ENCODE measurements around the gene ACBD4. TPM values are rescaled to one million over a fixed set of nuclear protein-coding genes. Genes with fewer than 3 reads are reported as not detected.

Gene ACBD4
- total and polyA plus RNA-seq, 2 of the 13 experiments (the other 11 are each of a cell fraction or from before 2014, with no cell fraction given) = 16.1 to 26.9 TPM

DNA sequence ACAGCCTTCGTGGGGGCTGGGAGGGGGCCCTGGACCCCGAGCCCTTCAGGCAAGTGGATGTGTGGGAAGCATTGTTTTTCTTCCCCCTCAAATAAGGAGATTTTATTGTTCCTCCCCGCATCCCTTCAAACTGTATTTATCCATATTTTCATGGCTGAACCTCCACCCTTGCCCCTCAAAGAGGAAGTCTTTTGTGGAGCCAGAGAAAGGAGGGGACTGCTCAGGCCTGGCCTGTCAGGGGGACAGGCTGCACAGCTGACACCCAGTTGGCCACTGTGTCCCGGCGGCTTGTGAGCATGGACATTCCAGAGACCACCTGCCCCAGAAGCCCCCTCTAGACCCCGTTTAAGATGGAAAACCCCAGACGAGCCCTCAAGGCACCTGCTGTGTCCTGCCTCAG is 42.1 kb downstream of the ACBD4 start (continued):
- TF ChIP-seq FOXM1 (CRISPR knock-in tag; IDR thresholded peaks at IDR 0.05) (no peak), ZNF101 (CRISPR knock-in tag; IDR thresholded peaks at IDR 0.05; ENCODE audit: borderline replicate concordance, low read depth) (no peak), CBX1 (IDR thresholded peaks at IDR 0.05; ENCODE audit: low read depth) (no peak), ZNF138 (CRISPR knock-in tag; IDR thresholded peaks at IDR 0.05; ENCODE audit: low read depth) (no peak), TBL1XR1 (IDR thresholded peaks at IDR 0.05; ENCODE audit: borderline replicate concordance, low read length, partially characterized antibody) (no peak)

DNA sequence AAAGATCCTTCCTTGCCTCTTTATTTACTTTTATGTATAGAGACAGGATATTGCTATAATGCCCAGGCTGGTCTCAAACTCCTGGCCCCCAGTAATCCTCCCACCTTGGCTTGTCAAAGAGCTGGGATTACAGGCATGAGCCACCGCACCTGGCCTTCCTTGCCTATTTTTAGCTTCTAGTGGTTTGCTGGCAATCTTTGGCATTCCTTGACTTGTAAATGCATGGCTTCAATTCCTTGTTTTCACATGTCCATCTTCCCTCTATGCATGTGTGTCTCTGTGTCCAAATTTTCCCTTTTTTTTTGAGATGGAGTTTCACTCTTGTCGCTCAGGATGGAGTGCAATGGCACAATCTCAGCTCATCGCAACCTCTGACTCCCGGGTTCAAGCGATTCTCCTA is 48.7 kb downstream of the ACBD4 start:
- ATAC-seq (no peak), FAIRE-seq (no peak), DNase-seq (ENCODE audit: low spot score) (no peak)
- 83% methylated on average over 5 of the region's 5 CpGs for WGBS (ENCODE audit: low lambda C conversion rate)
- BruUV-seq (replicated peaks) = no TSS peak
- H3K9ac ChIP-seq (ENCODE audit: insufficient read depth, low read depth, low read length) = no peak overlapping the region
- no peaks in the 10 kb centered on the region for H3K27me3 ChIP-seq (ENCODE audit: control insufficient read depth in 1 of 2, insufficient read depth in 2 of 2, low read length in 2 of 2)
- ChIA-PET POLR2A (interaction anchor here (1.3 to 5.2 kb wide), 4 partner anchors 8 to 35 kb away, joined by 3 to 70 read pairs (median 22); partner anchors contain the start of genes HEXIM1 and HEXIM2), CTCF (ENCODE audit: low intra/inter-chr PET ratio, low total read pairs) (no interaction called here)
- no peak overlapping the region for H2AFZ ChIP-seq (ENCODE audit: low read length)
- in situ Hi-C loops (cut with HindIII; ENCODE audit: extremely low pct_ligation_motif_present, low pct_unique_long_range_greater_than_20kb) (no loop called here), intact Hi-C loops (cut with micrococcal nuclease; ENCODE audit: unreplicated experiment) (no loop called here)
- H3K4me3 ChIP-seq (replicated peaks in 1 of 3; ENCODE audit: insufficient read depth in 1 of 3, low read depth in 2 of 3, low read length in 3 of 3) = no peak overlapping the region
- H3K79me2 ChIP-seq (ENCODE audit: insufficient read depth, low read length) = no peaks in the 10 kb centered on the region
- no peaks in the 10 kb centered on the region for H4K20me1 ChIP-seq (ENCODE audit: insufficient read depth, low read length)
- H3K36me3 ChIP-seq (replicated peaks in 1 of 2; ENCODE audit: control insufficient read depth in 1 of 2, insufficient read depth in 2 of 2, low read length in 2 of 2) = no peaks in the 10 kb centered on the region
- H3K4me1 ChIP-seq (ENCODE audit: insufficient read depth, low read length) = peaks cover 34% of the 10 kb centered on the region
- no peak overlapping the region for H3K4me2 ChIP-seq (ENCODE audit: low read depth, low read length)
- H3K27ac ChIP-seq (ENCODE audit: extremely low read length, insufficient read depth, low read length) = no peak overlapping the region
- no peaks in the 10 kb centered on the region for H3K9me3 ChIP-seq (ENCODE audit: low read length)
- no peak for TF ChIP-seq MAFK (conservative IDR thresholded peaks at IDR 0.05 in 1 of 2, IDR thresholded peaks at IDR 0.05 in 1 of 2; ENCODE audit: low read length in 2 of 2)
- TF ChIP-seq, protein P1, sequence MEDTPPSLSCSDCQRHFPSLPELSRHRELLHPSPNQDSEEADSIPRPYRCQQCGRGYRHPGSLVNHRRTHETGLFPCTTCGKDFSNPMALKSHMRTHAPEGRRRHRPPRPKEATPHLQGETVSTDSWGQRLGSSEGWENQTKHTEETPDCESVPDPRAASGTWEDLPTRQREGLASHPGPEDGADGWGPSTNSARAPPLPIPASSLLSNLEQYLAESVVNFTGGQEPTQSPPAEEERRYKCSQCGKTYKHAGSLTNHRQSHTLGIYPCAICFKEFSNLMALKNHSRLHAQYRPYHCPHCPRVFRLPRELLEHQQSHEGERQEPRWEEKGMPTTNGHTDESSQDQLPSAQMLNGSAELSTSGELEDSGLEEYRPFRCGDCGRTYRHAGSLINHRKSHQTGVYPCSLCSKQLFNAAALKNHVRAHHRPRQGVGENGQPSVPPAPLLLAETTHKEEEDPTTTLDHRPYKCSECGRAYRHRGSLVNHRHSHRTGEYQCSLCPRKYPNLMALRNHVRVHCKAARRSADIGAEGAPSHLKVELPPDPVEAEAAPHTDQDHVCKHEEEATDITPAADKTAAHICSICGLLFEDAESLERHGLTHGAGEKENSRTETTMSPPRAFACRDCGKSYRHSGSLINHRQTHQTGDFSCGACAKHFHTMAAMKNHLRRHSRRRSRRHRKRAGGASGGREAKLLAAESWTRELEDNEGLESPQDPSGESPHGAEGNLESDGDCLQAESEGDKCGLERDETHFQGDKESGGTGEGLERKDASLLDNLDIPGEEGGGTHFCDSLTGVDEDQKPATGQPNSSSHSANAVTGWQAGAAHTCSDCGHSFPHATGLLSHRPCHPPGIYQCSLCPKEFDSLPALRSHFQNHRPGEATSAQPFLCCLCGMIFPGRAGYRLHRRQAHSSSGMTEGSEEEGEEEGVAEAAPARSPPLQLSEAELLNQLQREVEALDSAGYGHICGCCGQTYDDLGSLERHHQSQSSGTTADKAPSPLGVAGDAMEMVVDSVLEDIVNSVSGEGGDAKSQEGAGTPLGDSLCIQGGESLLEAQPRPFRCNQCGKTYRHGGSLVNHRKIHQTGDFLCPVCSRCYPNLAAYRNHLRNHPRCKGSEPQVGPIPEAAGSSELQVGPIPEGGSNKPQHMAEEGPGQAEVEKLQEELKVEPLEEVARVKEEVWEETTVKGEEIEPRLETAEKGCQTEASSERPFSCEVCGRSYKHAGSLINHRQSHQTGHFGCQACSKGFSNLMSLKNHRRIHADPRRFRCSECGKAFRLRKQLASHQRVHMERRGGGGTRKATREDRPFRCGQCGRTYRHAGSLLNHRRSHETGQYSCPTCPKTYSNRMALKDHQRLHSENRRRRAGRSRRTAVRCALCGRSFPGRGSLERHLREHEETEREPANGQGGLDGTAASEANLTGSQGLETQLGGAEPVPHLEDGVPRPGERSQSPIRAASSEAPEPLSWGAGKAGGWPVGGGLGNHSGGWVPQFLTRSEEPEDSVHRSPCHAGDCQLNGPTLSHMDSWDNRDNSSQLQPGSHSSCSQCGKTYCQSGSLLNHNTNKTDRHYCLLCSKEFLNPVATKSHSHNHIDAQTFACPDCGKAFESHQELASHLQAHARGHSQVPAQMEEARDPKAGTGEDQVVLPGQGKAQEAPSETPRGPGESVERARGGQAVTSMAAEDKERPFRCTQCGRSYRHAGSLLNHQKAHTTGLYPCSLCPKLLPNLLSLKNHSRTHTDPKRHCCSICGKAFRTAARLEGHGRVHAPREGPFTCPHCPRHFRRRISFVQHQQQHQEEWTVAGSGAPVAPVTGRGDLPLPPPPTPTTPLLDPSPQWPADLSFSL (CRISPR knock-in tag; IDR thresholded peaks at IDR 0.05) = no peak
- TF ChIP-seq, protein P2, sequence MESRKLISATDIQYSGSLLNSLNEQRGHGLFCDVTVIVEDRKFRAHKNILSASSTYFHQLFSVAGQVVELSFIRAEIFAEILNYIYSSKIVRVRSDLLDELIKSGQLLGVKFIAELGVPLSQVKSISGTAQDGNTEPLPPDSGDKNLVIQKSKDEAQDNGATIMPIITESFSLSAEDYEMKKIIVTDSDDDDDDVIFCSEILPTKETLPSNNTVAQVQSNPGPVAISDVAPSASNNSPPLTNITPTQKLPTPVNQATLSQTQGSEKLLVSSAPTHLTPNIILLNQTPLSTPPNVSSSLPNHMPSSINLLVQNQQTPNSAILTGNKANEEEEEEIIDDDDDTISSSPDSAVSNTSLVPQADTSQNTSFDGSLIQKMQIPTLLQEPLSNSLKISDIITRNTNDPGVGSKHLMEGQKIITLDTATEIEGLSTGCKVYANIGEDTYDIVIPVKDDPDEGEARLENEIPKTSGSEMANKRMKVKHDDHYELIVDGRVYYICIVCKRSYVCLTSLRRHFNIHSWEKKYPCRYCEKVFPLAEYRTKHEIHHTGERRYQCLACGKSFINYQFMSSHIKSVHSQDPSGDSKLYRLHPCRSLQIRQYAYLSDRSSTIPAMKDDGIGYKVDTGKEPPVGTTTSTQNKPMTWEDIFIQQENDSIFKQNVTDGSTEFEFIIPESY (CRISPR knock-in tag; IDR thresholded peaks at IDR 0.05) = no peak
- TF ChIP-seq, protein P3, sequence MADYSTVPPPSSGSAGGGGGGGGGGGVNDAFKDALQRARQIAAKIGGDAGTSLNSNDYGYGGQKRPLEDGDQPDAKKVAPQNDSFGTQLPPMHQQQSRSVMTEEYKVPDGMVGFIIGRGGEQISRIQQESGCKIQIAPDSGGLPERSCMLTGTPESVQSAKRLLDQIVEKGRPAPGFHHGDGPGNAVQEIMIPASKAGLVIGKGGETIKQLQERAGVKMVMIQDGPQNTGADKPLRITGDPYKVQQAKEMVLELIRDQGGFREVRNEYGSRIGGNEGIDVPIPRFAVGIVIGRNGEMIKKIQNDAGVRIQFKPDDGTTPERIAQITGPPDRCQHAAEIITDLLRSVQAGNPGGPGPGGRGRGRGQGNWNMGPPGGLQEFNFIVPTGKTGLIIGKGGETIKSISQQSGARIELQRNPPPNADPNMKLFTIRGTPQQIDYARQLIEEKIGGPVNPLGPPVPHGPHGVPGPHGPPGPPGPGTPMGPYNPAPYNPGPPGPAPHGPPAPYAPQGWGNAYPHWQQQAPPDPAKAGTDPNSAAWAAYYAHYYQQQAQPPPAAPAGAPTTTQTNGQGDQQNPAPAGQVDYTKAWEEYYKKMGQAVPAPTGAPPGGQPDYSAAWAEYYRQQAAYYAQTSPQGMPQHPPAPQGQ (CRISPR knock-in tag; IDR thresholded peaks at IDR 0.05; ENCODE audit: borderline replicate concordance) = no peak
- no peak for TF ChIP-seq ATF7 (IDR thresholded peaks at IDR 0.05)
- no peak for TF ChIP-seq ATF7 (CRISPR knock-in tag; IDR thresholded peaks at IDR 0.05)
- TF ChIP-seq ZKSCAN5 (CRISPR knock-in tag; IDR thresholded peaks at IDR 0.05) = no peak
